Activated T-cell treated with anti-CD3 and anti-CD28 coated beads, Interleukin-2, amount 50 U/mL, for 48 hours (primary cell): ENCODE results near the gene TLR10.
"Not testable (repeated sequence)": the region's sequence is repeated elsewhere in the genome, so short reads cannot be mapped to it uniquely, and the experiment has no call there.

Experiments used
- DNase-seq, 2 experiments: peaks; one replicate each; pipeline ENCODE4 v3.0.0-alpha.2; 2020

Gene TLR10

GRCh38 chr4:38802561-38803355, 20.0 kb upstream of the TLR10 start:
- no peak for DNase-seq

GRCh38 chr4:38800961-38801450, 18.2 kb upstream of the TLR10 start:
- no peak for DNase-seq

GRCh38 chr4:38800366-38800765, 17.6 kb upstream of the TLR10 start:
- no peak for DNase-seq

- no peak for DNase-seq
Measured at GRCh38 chr4:38795087-38795486, 12.3 kb upstream of the TLR10 start.

GRCh38 chr4:38794051-38794450, 11.3 kb upstream of the TLR10 start:
- no peak for DNase-seq

- DNase-seq: no peak
Measured at GRCh38 chr4:38791010-38791409, 8.2 kb upstream of the TLR10 start.

- DNase-seq: no peak
Measured at GRCh38 chr4:38788317-38788716, 5.5 kb upstream of the TLR10 start.

GRCh38 chr4:38787693-38788092, 4.9 kb upstream of the TLR10 start:
- no peak for DNase-seq

- no peak for DNase-seq
Measured at GRCh38 chr4:38785901-38786402, 3.2 kb upstream of the TLR10 start.

- DNase-seq: no peak
Measured at GRCh38 chr4:38785041-38785790, 2.4 kb upstream of the TLR10 start.

- no peak for DNase-seq
Measured at GRCh38 chr4:38784141-38784540, 1.4 kb upstream of the TLR10 start.

GRCh38 chr4:38783109-38783460, 295 bp upstream of the TLR10 start:
- DNase-seq: no peak

- no peak for DNase-seq
Measured at GRCh38 chr4:38781854-38782261, 932 bp downstream of the TLR10 start.

- DNase-seq: no peak
Measured at GRCh38 chr4:38780833-38781484, 1.8 kb downstream of the TLR10 start.

GRCh38 chr4:38779790-38780189, 3.0 kb downstream of the TLR10 start:
- no peak for DNase-seq

- DNase-seq: not testable (repeated sequence)
Measured at GRCh38 chr4:38777925-38778324, 4.9 kb downstream of the TLR10 start.

- DNase-seq: no peak
Measured at GRCh38 chr4:38775326-38775725, 7.5 kb downstream of the TLR10 start.

GRCh38 chr4:38774181-38774955, 8.4 kb downstream of the TLR10 start:
- DNase-seq: no peak

- DNase-seq: not testable (repeated sequence)
Measured at GRCh38 chr4:38770281-38770680, 12.5 kb downstream of the TLR10 start.

- DNase-seq: no peak
Measured at GRCh38 chr4:38769857-38770256, 12.9 kb downstream of the TLR10 start.

GRCh38 chr4:38769441-38769840, 13.3 kb downstream of the TLR10 start:
- no peak for DNase-seq

- no peak for DNase-seq
Measured at GRCh38 chr4:38768968-38769394, 13.8 kb downstream of the TLR10 start.

- not testable (repeated sequence) for DNase-seq
Measured at GRCh38 chr4:38766940-38767339, 15.8 kb downstream of the TLR10 start.
